Measurements from ENCODE around the gene SRGAP1.

GRCh38 chr12:64154677-64155076, 310.2 kb downstream of the SRGAP1 start:
- TF ChIP-seq CTCF (IDR thresholded peaks at IDR 0.05), result no peak
- TF ChIP-seq POLR2A (IDR thresholded peaks at IDR 0.05), result no peak
- no peak for TF ChIP-seq EP300 (IDR thresholded peaks at IDR 0.05)
